NCI-H524 (cell line): ENCODE results near the gene HECA.

Experiments
- DNase-seq, 2 experiments: peaks; one replicate each; lab custom pipeline; 2025; lab: John Stamatoyannopoulos, UW

Gene HECA

DNA sequence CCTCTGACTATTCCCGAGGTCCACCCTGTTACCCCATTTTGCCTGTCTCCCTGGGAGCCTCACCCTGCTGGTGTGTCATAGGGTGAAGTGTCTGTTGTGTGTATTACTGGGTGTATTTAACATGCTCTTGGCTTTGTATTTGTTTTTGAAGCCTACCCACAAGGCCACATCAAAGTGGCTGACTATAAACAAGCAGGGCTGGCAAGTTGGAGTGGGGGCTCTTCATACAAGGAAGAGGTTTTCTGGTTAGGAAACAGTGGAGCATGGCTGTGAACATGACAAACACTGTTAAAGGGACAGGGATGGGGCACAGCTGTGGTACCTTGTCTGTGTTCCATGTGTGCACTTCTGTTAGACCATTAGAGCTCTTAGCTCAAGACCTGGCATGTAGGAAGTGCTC is 26.3 kb downstream of the HECA start:
- no peak for DNase-seq

DNA sequence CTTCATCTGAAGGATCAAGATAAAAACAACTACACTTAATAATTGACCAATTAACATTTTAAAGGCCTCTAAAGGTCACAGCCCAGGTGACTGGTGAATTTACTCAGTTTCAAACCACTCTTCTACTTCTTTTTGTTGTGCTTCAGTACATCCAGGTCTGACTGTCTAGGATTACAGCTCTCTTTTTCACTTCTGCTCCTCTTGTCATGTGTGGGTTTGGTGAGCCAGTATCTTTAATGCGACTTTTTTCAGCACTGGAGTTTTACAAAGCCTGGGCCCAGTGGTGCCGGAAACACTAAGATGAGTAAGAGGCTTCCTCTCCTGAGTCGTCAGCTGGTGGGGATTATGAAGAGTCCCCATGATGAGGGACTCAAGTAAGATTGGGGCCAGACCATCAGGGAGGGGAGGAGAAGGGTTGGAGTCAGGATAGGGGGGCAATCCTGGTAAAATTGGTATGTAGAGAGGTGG is 27.0 kb downstream of the HECA start:
- DNase-seq: no peak

DNA sequence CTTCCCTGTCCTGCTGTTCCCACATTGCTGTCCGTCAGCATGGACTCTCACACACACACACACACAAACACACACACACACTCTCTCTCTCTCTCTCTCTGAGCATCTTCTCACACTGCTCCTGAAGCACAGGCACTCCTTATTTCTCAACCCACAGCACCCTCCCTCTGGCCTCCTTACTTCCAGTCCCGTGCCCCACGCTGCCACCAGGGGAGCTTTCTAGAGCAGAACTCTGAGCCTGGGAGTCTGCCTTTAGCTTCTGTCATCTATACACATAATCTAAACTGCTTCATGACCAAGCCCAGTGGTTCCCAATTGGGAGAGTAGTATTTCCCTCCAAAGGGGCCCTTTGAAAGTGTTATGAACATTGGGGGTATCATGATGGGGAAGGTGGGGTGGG is 29.1 kb downstream of the HECA start:
- DNase-seq: no peak

DNA sequence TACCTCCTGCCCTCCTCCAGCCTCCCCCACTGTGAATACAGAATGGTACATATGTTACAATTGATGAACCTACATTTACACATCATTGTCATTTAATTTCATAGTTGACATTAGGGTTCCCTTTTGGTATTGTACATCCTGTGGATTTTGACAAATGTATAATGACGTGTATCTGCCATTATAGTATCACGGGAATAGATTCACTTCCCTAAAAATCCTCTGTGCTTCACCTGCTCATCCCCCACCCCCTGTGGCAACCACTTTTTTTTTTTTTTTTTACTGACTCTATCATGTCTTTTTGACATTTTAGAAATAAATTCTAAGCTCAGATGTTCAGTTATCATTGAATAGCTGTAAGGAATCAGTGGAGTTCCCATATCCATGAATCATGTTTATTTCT is 30.4 kb downstream of the HECA start:
- DNase-seq: no peak

DNA sequence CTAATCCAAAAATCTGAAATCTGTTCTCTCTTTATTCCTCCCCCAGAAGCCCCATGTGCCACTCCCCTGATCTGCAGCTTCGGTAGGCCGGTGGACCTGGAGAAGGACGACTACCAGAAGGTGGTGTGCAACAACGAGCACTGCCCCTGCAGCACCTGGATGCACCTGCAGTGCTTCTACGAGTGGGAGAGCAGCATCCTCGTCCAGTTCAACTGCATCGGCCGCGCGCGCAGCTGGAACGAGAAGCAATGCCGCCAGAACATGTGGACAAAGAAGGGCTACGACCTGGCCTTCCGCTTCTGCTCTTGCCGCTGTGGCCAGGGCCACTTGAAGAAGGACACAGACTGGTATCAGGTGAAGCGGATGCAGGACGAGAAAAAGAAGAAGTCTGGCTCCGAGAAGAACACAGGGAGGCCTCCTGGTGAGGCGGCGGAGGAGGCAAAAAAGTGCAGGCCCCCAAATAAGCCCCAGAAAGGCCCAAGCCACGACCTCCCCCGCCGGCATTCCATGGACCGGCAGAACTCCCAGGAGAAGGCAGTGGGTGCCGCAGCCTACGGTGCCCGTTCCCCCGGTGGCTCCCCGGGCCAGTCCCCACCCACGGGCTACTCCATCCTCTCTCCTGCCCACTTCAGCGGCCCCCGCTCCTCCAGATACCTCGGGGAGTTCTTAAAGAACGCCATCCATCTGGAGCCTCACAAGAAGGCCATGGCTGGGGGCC is 31.5 kb downstream of the HECA start:
- DNase-seq: no peak

DNA sequence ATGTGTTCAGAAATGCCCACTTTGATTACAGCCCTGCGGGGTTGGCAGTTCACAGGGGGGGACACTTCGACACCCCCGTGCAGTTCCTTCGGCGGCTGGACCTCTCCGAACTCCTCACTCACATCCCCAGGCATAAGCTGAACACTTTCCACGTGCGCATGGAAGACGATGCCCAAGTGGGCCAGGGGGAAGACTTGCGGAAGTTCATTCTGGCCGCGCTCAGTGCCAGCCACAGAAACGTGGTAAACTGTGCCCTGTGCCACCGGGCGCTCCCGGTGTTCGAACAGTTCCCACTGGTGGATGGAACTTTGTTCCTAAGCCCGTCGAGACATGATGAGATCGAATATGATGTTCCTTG is 32.1 kb downstream of the HECA start:
- no peak for DNase-seq

DNA sequence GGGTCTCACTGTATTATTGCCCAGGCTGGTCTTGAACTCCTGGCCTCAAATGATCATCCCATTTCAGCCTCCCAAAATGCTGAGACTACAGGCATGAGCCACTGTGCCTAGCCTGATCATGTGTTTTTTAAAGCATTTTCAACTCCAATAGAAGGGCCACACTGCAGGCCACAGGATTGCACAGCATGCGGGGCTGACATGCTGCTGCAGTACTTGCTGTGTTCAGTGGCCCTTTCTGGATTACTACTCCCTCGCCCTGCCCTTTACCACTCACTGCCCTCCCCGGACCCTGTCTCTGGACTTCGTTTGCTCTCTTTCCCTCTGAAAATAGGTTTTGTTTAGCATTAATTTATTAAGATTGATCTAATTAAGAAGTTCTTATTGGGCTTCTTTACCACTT is 37.3 kb downstream of the HECA start:
- DNase-seq: no peak

DNA sequence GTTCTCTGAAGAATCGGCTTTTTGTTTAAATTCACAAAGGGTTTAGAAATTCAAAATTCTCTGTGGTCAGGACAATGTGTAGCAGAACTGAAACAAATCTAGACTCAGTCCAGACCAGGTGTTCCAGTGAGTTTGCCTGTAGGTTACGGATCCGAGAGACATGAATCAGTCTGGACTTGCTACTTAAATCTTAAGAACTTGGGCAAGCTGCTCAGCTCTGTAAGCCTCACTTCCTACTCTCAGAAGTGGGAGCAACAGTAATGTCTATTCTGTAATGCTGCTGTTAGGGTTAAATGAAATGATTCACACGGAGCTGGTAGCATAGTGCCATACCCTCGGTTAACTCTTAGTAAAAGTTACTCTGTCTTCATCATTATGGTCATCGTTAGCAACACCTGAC is 37.7 kb downstream of the HECA start:
- DNase-seq: no peak

DNA sequence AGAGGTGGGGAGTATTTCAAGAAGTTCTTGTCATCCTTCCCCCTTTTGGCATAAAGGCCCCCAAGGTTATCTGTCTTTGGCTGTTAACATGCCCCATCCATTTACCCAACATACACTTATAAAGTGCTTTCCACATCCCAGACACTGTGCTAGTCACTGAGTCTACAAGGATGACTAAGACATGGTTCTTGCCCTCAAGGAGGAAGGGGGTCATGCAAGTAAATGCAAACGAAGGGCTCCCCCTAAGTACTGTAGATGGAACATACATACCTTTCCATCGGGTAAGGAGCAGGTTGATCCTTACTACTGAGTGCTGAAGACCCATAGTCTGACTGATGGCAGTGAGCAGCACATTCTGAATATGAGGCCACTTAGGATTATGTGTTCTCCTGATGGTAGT is 38.3 kb downstream of the HECA start:
- no peak for DNase-seq

DNA sequence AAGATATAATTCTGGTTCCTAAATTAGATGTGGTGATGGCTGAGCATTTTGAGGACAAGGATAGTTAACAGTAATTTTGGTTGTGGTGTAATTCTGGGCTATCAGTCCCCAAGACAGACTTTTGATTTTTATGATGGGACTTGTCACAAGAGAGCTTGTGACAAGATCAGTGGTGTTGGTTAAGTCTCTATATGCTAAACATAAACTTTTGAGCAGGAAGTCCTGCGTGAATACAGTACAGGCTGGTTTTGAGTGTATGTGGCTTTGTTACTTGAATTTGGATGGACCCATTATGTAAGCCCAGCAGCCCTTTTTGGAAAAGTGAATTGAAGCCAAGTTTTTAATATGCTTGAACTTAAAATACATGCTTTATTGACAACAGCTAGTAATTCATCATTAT is 38.9 kb downstream of the HECA start:
- DNase-seq: no peak

DNA sequence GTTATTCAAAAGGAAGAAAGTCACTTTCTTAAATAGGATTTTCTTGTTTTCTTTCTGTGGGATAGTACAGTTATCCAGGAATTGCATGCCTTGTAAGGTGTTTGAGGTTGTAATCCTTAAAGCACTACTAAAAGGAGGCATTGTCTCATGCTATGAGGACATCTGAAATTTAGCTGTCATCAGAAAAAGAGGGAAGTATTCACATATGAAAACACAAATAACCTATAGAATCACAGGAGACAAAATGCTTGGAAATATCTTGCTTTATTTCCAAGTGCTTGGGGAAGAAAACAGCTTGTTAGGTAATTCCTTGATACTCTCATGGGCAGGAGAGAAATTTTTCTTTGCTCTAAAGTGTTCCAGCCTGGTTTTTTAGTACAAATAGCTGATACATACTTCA is 40.1 kb downstream of the HECA start:
- no peak for DNase-seq

DNA sequence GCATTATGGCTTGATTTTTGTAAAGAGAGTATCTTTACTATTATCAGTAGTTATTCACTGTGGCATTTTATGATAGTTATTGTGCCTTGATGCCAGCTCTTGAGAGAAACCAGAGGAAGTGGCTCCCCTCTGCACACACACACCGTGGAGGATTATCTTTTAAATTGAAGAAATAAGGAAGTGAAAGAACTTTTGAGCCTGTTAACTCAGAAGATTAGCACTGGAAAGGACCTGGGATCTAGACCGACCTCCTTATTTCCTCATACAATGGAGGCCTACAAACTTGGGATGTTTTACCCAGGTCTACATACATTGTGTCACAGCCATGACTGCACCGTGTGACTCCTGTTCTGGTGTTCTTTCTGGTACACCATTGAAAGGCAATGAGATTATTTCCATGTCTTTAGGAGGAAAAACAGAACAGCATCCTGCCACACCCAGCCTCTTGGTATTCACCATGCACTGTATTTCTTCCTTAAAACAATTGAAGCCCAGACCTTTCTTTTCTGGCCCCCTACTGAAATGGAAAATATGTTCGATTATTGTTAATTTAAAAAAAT is 40.6 kb downstream of the HECA start:
- no peak for DNase-seq

DNA sequence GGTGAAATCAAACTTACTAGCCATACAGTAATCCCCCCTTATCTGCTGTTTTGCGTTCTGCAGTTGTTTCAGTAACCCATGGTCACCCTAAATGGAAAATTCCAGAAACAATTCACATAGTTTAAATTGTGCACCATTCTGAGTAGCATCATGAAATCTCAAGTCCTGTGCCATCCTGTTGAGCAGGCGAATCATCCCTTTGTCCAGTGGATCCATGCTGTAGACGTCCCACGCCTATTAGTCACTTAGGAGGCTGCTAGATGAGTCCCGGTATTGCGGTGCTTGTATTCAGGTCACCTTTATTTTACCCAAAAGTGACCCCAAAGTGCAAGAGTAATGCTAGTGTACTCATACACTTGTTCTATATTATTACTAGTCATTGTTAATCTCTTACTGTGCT is 46.4 kb downstream of the HECA start:
- DNase-seq: no peak

DNA sequence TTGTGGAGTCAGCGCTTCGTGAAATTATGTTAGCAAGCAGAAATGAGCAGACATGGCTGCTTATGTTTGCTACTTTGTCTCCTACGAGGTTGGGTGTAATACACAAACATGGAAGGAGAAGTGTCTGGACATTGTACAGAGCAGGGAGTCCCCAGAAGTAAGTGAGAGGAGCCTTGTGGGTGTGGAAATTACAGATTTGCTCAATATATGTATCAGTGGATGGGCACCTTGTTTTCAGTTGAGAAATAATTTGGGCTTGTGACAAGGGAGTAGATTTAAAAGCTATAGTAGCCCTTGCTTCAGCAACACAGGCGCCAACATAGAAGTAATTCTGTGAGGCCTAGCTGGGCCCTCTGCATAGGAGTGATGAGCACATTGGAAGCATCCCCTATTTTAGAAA is 49.2 kb downstream of the HECA start:
- no peak for DNase-seq

DNA sequence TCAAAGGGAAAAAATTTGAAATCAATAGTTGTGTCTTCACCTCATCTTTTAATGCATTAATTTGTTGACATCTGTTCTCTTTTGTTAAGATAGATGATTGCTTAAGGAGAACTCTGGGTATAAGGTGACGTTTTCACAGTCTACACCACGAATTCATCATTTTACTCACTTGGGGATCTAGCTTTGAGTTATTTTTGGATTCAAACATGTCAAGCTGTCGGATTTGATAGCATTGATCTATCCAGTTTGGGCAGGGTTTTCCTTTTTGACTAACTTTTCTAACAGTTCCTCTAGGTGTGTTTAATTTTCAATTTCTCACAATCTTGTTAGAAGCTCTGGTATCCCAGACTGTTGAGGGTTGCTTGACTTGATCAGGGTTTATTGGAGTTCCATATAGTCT is 49.6 kb downstream of the HECA start:
- DNase-seq: no peak

DNA sequence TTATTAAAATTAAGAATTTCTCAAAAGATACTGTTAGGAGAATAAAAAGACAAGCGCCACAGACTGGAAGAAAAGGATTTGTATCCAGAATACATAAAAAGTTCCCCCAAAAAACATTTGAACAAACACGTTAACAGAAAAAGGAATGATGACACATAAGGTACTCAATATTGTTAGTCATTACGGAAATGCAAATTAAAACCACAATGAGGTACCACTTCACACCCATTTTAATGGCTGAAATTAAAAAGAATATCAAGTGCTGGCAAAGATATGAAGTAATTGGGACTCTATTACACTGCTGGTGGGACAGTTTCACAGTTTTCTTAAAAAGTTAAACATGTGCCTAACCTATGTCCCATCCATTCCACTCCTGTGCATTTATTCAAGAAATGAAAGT is 51.4 kb downstream of the HECA start:
- no peak for DNase-seq

DNA sequence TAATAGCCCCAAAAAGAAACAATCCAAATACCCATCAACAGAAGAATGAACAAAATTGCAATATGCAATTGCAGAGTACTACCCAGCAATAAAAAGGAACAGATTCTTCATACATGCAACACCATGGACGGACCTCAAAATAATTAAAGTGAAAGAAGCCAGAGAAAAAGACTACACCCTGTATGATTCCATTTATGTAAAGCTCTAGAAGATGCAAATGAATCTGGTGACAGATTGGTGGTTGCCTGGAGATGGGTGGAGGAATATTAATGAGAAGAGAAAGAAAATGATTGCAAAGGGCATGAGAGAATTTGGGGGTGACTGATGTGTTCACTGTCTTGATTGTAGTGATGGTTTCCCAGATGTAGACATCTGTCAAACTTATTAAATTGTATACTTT is 51.8 kb downstream of the HECA start:
- no peak for DNase-seq

DNA sequence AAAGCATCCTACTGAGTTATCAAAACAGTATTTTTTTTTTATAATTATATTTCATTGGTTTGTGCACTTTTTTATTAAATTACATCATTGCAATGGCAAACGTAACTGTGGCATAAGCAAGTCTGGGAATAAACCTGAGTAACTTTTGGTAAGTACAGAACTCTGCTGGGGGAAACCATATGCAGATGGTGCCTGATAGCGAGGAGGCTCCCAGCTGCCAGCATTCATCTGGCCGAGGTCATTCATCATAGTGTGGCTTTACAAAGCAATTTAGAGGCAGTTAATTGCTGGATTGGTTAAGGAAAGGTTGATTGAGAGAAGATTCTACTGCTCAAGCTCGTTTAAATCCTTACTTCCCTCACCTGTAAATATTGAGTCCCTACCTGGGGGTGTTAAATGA is 52.6 kb downstream of the HECA start:
- peak; percentile 69 to 85 for DNase-seq

DNA sequence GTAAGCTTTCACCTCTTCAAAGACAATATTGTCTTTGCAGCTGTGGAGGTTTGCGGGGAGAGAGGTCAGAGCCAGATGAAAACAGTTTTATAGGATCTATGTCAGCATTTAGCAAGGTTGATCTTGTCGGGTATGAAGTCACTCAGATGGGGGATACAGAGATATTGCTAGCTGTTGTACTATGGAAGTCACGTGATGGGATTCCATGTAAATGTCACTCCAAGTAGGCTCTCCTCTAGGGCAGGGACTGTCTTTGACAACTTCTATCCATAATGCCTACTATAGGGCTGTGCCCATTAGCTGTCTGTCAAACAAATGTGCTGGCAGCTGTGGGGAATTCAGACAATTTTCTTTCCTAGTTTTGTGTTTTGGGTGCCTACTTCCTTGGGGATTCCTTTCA is 54.8 kb downstream of the HECA start:
- DNase-seq: no peak

DNA sequence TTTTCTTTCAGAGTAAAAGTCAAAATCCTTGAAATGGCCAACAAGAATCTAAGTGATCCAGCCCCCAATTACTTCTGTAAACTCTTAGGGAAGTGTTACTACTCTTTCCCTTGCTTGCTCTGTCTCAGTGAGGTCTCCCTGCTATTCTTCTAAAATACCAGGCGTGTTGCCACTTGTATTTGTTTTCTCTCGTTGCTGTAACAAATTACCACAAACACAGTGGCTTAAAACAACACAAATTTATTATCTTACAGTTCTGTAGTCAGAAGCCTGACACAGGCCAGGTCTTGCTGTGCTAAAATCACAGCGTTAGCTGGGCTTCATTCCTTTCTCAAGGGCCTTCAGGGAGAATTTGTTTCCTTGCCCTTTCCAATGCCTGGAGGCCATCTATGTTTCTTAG is 59.9 kb downstream of the HECA start:
- no peak for DNase-seq

DNA sequence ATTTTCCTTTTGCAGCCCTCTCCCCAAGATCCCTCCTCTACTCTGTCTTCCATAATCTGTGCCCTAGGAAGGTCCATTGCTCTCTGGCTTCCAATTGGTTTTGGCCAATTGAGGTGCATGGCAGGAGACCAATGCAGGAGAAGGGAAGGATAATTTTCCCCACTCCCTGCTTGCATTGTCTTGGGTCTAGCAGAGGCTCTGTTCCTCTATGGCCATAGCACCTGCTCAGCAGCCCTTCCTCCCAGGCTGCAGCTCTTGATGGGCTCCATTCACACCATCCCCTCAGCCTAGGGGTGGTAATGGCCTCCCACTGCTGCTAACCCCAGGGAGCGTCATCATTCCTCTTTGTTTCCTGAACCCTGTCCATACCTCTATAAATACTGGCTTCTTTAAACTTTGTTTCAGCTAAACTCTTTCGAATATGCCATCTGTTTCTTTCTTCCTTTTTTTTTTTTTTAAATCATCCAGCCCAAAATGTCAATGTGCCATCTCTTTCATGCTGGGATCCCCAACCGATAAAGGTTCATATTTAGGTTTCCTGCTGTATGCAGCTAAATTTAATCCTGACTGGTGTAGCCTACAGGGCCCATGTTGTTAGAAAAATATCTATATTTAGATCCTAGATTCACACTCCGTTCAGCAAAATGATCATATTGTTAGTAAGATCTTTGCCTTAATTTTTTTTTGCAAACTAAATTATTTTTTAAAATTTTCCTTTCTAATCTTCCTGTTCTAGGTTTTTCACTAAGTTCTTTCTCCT is 63.8 kb downstream of the HECA start:
- no peak for DNase-seq

DNA sequence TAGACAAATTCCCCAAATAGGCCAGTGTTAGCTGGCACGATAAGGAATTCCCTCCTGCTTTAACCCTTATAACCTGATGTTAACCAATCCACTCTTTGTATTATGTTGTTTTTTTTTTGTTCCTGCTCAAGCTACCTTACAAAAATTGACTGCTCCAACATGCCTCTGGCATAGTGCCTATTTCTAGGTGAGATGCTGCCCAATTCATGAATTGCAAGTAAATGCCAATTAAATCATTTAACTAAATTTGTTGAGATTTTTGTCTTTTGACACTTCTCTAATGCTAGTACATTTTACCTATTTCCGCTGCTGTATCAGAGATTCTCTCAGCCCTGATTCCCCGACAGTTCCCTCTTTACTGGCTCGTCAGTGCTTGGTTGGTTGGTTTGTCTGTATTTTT is 66.5 kb downstream of the HECA start:
- no peak for DNase-seq

DNA sequence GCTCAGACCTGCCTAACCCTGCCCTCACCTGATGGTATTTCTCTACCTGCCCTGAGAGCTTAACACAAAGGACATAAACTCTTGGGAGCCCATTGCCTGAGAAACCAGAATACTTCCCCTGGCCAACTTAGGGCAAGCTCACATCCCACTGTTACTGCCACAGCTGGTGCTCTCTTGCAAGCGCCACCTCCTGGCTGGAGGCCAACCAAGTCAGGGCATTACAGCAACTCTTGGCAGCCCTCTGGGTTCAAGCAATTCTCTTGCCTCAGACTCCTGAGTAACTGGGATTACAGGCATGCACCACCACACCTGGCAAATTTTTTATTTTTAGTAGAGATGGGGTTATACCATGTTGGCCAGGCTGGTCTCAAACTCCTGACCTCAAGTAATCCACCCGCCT is 70.1 kb downstream of the HECA start:
- DNase-seq: no peak

DNA sequence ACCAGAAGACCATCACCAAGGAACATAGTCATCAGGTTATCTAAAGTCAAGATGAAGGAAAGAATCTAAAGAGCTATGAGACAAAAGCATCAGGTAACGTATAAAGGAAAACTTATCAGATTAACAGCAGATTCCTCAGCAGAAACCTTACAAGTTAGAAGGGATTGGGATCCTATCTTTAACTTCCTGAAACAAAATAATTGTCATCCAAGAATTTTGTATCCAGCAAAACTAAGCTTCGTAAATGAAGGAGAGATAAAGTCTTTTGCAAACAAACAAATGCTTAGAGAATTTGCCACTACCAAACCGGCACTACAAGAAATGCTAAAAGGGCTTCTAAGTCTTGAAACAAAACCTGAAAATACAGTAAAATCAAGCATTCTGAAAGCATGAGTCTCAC is 71.0 kb downstream of the HECA start:
- DNase-seq: no peak
